DMS153 treated with DMSO at 0.1 percent for 48 hours (cell line): ENCODE data around the gene CLIC5.

Experiments
- DNase-seq: peaks from one replicate; lab custom pipeline; 2025; ENCODE audit not compliant: unreplicated experiment; lab: John Stamatoyannopoulos, UW

The CLIC5 gene

GRCh38 chr6:45899683-45899946, 116.0 kb downstream of the CLIC5 start:
- DNase-seq, result no peak

DNA sequence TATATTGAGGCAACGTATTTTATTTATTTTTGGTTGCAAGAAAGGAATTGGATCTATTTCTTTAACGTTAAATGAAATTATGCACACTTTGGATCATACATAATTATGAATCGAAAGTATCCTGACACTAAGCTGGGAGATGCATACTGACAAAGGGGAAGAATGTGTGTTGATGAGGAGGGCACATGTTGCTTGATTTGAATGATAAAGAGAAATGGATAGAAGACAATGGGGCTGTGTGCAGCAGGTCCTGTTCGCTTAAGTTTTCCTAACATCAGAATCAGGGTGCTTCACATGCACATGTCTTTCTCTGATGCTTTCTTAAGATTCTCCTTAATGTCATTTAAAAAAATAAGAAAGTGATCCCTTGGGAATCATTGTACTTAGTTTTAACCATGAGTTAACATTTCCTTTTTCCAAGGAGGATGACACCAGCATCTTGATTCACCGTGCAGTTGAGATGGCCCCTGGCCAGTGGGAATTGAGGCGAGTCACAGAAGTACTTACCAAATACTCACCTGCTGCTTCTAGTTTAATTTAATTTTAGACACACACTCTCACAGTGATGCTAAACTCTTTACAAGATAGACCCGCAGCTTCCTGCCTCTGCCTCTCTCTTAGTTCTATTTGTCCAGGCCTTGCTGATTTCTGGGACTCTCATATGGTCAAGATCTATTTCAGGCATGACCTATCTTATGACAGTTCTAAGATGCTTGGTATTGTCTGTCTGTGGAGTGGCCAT, 116.5 kb downstream of the CLIC5 start:
- DNase-seq, result no peak

DNA sequence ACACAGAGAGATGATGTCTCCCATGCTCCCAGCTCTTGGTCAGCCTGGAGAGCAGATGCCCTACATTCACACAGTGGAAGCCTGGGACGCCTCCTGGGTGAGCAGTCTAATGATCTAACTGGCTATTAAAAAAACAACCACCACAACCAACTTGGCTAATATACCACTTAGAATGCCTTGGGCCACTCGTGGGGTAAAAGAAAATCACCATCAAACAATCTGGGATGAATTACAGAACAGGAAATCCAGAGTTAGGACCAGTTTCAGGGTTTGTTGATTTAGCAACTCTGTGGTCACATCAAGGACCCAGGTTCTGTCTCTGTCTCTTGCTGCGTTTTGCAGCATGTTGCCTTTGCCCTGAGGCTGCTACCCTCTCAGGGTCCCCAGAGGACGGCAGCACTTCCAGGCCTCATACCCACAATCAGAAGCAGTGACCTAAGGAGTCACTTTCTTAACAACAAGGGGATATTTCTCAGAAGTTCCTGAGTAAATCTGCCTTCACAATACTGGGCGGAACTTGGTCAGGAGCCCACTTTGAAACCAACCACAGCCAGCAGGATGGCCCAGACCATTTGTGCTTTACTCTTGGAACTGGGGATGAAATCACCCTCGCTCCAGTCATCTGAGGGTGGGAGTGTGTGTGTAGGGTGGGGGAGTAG, 118.7 kb downstream of the CLIC5 start:
- no peak for DNase-seq

DNA sequence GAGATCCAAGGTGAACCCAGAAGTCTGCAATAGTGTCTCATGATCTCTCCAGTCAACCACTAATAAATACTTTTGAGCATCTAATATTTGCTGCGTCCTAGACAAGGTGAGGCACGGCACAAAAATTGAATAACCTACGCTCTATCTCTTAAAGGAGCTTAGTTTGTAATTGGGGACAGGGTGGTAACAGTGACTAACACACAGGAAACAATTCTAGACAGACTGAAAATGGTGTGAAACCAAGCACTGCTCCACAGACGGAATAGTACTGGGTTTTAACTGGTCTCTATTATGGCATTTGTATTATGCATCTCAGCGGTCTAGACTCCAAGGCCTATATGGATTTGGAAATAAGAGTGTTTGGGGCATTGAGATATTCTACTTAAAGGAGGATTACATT, 120.1 kb downstream of the CLIC5 start:
- DNase-seq, result no peak

- DNase-seq, result no peak
These were observed 122.9 kb downstream of the CLIC5 start for GRCh38 chr6:45892696-45893245.

- DNase-seq, result no peak
These were observed 123.5 kb downstream of the CLIC5 start for GRCh38 chr6:45892196-45892595.

GRCh38 chr6:45886776-45887175, 128.9 kb downstream of the CLIC5 start:
- no peak for DNase-seq

DNA sequence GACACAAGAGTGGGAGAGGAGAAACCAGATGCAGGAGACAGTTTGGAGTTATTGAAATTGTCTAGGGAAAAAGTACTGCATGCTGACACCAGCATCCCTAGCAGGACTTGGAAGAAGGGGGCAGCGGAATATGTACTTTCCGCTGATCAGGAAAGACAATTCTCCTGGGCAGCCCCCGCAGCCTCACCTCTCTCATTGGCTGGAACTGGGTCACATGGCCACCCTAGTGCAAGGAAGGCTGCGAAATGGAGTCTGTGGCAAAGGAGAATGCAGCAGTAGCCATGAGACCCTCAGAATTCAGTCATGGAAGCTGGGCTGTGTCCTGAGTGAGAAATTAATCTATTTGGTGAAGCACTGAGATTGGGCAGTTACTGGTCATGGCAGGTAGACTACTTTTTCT, 131.3 kb downstream of the CLIC5 start:
- no peak for DNase-seq

GRCh38 chr6:45882671-45883070, 133.0 kb downstream of the CLIC5 start:
- DNase-seq, result no peak

DNA sequence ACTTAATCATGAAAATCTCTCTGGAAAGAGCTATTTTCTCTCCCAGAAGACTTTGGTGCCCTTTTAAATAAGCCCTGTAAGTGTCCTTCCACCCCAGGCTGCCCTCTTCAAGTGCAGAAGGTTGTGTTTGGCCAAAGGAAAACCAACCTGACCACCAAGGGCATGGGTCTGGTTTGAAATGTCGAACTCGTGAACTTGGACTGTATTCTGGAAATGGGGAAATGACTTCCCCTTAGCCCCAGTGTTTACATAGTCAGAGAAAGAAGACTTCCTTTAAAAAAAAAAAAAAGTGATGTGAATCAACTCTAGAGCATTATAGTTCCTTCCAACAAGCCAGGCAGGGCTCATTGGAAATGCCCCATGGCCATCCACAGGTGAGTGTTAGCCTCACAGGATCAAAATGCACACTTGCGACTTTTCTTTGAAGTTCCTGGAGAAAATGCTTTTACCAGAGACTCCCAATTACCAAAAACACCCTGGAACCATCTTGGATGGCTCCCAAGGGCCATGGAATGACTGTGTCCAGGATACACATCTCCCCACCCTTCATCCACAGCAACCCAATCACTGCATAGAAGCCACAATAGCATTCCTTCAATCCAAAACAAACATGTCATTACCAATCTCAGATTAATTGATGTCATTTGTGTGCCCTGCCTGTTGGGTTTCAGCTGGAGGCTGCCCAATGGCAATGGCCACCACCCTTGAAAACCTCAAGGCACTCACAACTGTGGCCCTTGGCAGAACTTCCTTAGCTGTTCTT, 133.8 kb downstream of the CLIC5 start:
- no peak for DNase-seq

- DNase-seq, result no peak
These were observed 135.0 kb downstream of the CLIC5 start for GRCh38 chr6:45880676-45881075.

GRCh38 chr6:45880159-45880558, 135.5 kb downstream of the CLIC5 start:
- no peak for DNase-seq

GRCh38 chr6:45877970-45878590, 137.6 kb downstream of the CLIC5 start:
- no peak for DNase-seq

- DNase-seq, result no peak
These were observed 142.8 kb downstream of the CLIC5 start for GRCh38 chr6:45872827-45873365.

DNA sequence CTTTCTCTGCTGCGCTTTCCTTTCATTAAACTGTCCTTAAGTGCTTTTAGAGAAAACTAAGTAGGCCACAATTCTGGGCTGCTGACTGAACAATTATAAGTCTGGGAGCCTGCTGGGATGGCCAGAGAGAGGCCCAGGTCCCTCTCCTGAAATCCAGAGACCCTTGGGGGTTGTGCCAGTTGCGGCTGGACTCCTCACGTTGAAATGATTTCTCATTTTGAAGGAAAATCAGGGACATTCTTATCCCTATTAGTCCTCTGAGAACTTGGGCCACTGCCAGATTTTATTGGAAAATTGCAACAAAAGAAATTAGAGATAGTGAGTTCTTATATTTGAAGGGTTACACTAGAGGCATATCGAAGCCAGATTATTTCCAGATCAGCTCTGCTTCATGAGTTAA, 145.1 kb downstream of the CLIC5 start:
- no peak for DNase-seq

GRCh38 chr6:45864651-45865050, 151.0 kb downstream of the CLIC5 start:
- DNase-seq, result no peak

DNA sequence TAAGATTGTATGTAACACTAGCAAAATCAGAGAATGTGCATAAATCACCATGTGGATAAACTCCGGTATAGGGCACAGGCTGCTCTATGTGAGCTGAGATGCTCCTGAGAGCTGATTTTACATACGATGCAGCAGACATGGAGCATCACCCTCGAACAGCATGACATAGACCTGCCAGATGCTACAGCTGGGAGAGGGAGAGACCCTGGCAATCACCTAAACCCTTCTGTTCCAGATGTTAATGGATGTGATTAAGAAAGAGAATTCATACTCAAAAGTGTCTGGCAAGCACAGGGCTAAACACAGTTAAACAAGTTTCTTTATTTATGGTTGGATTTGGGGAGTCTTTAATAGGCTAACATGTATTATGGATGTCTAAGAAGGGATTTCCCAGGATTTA, 157.0 kb downstream of the CLIC5 start:
- no peak for DNase-seq

GRCh38 chr6:45857827-45858226, 157.8 kb downstream of the CLIC5 start:
- DNase-seq, result no peak

DNA sequence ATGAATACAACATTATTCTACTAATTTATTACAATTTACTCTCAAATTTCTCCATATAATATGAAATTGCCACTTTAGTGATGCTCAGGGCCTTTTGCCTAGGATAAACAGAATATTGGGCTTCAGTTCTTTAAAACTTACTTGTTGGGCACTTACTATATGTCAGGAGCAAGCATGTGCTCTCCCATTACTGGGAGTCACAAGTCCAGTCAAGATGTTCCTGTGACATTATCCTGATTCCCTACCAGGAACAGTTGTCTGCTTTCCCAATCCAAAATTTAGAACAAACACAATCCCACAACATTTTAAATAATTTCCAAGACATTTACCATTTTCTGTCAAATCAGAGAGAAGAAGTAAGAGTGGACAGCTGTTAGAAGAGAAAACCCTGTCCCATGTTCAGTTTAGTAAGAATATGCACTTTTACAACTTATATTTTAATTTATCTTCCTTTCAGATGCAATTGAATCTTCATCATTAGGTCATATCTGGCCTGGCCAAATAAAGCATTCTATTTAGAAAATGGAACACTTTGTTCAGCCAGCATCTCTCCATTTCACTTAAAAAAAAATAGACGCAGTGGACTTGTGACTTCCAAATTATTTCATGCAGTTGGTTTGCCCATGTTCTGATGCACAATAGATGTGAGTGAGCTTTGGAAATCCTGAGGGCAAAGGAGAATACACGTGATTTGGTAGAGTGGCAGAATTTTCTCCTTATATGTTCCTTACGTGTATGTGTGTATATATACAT, 159.8 kb downstream of the CLIC5 start:
- DNase-seq, result no peak

DNA sequence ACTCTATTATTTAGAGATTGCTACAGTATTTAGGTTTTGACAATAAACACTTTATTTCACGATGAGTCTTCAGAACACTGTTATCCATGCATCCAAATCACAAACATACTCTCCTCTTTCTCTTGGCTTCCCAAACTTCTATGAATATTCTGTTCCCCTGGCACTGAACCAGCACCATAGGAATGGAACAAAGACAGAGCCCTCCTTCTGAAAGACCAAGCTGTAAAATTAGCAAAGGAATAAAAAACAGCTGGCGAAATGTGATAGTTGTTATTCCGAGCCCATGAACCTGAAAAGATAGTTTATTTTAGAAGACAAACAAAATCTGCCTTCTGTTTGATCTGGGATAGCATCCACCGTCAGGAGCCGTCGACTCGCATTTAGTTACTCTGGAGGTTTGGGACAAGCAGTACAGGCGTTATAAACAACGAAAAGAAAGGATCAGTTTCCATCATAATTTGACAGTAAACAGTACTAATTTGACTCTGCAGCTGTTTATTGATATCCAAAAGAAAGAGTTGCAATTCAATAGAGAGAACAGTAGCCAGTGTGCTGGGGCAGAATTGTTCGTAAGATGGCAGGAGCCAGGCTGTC, 161.4 kb downstream of the CLIC5 start:
- DNase-seq, result no peak
